Transverse colon (tissue), 4 donors: ENCODE data around the gene JPH2. TPM values are rescaled to one million over a fixed set of nuclear protein-coding genes. Genes with fewer than 3 reads are reported as not detected.
A peak's percentile ranks its signal among the peaks of the same experiment; 100 is the strongest.

ENCODE experiments used
- DNase-seq: peaks from one replicate; pipeline ENCODE4 v3.0.0-alpha.2; 2019
- H3K27ac ChIP-seq, 4 donors: fragments of 200-600 bp; sonication (generic); 2 replicates each; pipeline ENCODE4 v1.5.1; 2016 to 2018; ENCODE audit warnings: inconsistent platforms in 4 of 4
- H3K27me3 ChIP-seq: fragments of 200-600 bp; sonication (generic); 2 replicates; pipeline ENCODE4 v1.5.1; 2017; ENCODE audit warnings: inconsistent platforms
- H3K36me3 ChIP-seq, 4 donors: fragments of 200-600 bp; sonication (generic); 2 replicates each; pipeline ENCODE4 v1.5.1; 2017 to 2019; ENCODE audit warnings: inconsistent platforms in 4 of 4
- H3K4me1 ChIP-seq, 4 donors: fragments of 200-600 bp; sonication (generic); 2 replicates each; pipeline ENCODE4 v1.5.1; 2017 to 2020; ENCODE audit warnings: inconsistent platforms in 4 of 4
- H3K4me3 ChIP-seq, 4 donors: fragments of 200-600 bp; sonication (generic); 1 replicate in 1 of 4; 2 replicates in 3 of 4; pipeline versions ENCODE4 v1.5.1 to v1.6.1; 2017 to 2019; ENCODE audit warnings: inconsistent platforms in 4 of 4
- H3K9me3 ChIP-seq, 2 donors: fragments of 200-600 bp; sonication (generic); 2 replicates each; pipeline ENCODE4 v1.5.1; 2017 to 2019; ENCODE audit warnings: inconsistent platforms in 2 of 2
- CTCF ChIP-seq, 5 experiments: fragments of 200-600 bp in 3 of 5; fragments of 450-650 bp in 2 of 5; sonication (generic) in 3 of 5; IDR thresholded peaks; 1 replicate in 2 of 5; 2 replicates in 3 of 5; pipeline ENCODE4 v1.5.1; 2016 to 2017; ENCODE audit warnings: antibody characterized with exemption in 5 of 5, inconsistent platforms in 3 of 5, mild to moderate bottlenecking in 2 of 5, moderate library complexity in 1 of 5
- EP300 ChIP-seq: sonication (generic); formaldehyde crosslinking; IDR thresholded peaks from one replicate; pipeline ENCODE4 v1.6.1; 2017; ENCODE audit warnings: antibody characterized with exemption, low read depth
- POLR2A ChIP-seq: fragments of 450-650 bp; IDR thresholded peaks from one replicate; pipeline ENCODE4 v1.6.1; 2016; ENCODE audit warnings: antibody characterized with exemption, mild to moderate bottlenecking, moderate library complexity
- POLR2AphosphoS5 ChIP-seq, 3 donors: sonication (generic); formaldehyde crosslinking; IDR thresholded peaks; one replicate each; pipeline ENCODE4 v1.6.1; 2016; ENCODE audit warnings: antibody characterized with exemption in 3 of 3
- WGBS, 2 donors: methylation state at CpG; one replicate each; pipeline ENCODE4 v1.1.5; 2018; ENCODE audit warnings: low coverage in 1 of 2; 5-methylcytosine and 5-hydroxymethylcytosine counted together
- in situ Hi-C, 4 donors: fragments of 200-750 bp; cut with MboI; loops; one replicate each; pipeline versions ENCODE4 v1.15.0 to v1.15.1; 2017; ENCODE audit warnings: low sequenced_read_pairs in 3 of 4, low pct_ligation_motif_present in 1 of 4, low pct_unique_long_range_greater_than_20kb in 1 of 4
- intact Hi-C: fragments of 100-400 bp; cut with DNase I; formaldehyde crosslinking; loops from one replicate; pipeline ENCODE4 v1.15.1; 2023; ENCODE audit warnings: low total_unique reads
- total RNA-seq, 4 donors: library from RNA; depleted of rRNA; stranded (reverse); fragments of >200 nt; gene quantifications; one replicate each; pipeline ENCODE4 v1.1.0, GENCODE V29; 2016

The JPH2 gene
- total RNA-seq, 4 donors from 2014 or later = 9.8 to 216 (median 18.3) TPM

- H3K27me3 ChIP-seq = no peaks in the 10 kb centered on the region
- H3K4me3 ChIP-seq = peak overlapping the region in 3 of 4 donors; percentile 43 to 55 (median 50)
- no peaks in the 10 kb centered on the region for H3K9me3 ChIP-seq
- intact Hi-C loops = loop anchor here (5.0 kb wide), 1 partner anchor 51 kb away; no protein-coding TSS in a partner anchor
- no peaks in the 10 kb centered on the region for H3K36me3 ChIP-seq
- no peak for TF ChIP-seq POLR2A
- no peak for TF ChIP-seq EP300
- TF ChIP-seq POLR2AphosphoS5 (IDR thresholded peaks at IDR 0.05) = peak in 1 of 3 donors; percentile 9
- in situ Hi-C loops = loop anchor here in 2 of 4 donors (5.0 kb wide), 2 partner anchors 66 to 71 kb away; no protein-coding TSS in a partner anchor
- H3K4me1 ChIP-seq = peaks cover 0 to 30% (median 3%) of the 10 kb centered on the region in 4 donors
- DNase-seq = no peak
- WGBS, 2 donors = 40 to 50% methylated on average over 2 to 8 of the region's 8 CpGs
- peak overlapping the region; percentile 82 to 91 (median 86) for H3K27ac ChIP-seq
These were observed 1.1 kb upstream of the JPH2 start for GRCh38 chr20:44187772-44188709.

GRCh38 chr20:44186674-44187053 lies 324 bp downstream of the JPH2 start:
- H3K4me3 ChIP-seq = peak overlapping the region; percentile 43 to 55 (median 50)
- TF ChIP-seq POLR2AphosphoS5 (IDR thresholded peaks at IDR 0.05) (no peak), POLR2A (peak; percentile 28)
- peak; percentile 40 for DNase-seq
- peak overlapping the region; percentile 82 to 91 (median 86) for H3K27ac ChIP-seq
- intact Hi-C loops (loop anchor here (5.0 kb wide), 1 partner anchor 49 kb away; no protein-coding TSS in a partner anchor), in situ Hi-C loops (loop anchor here in 2 of 4 donors (5.0 kb wide), 2 partner anchors 64 to 69 kb away; no protein-coding TSS in a partner anchor)
- no peaks in the 10 kb centered on the region for H3K27me3 ChIP-seq
- no peaks in the 10 kb centered on the region for H3K9me3 ChIP-seq
- peaks cover 0 to 30% (median 3%) of the 10 kb centered on the region in 4 donors for H3K4me1 ChIP-seq
- no peaks in the 10 kb centered on the region for H3K36me3 ChIP-seq
- 13% methylated on average over 14 of the region's 14 CpGs; no CpG with 5 or more reads in 1 of the 2 donors for WGBS, 2 donors

GRCh38 chr20:44186201-44186600 lies 787 bp downstream of the JPH2 start:
- no peaks in the 10 kb centered on the region for H3K36me3 ChIP-seq
- H3K9me3 ChIP-seq = no peaks in the 10 kb centered on the region
- TF ChIP-seq POLR2AphosphoS5 (IDR thresholded peaks at IDR 0.05) = no peak
- no peak for TF ChIP-seq POLR2A
- TF ChIP-seq CTCF (IDR thresholded peaks at IDR 0.05) = no peak
- TF ChIP-seq EP300 = no peak
- in situ Hi-C loops = loop anchor here in 2 of 4 donors (5.0 kb wide), 2 partner anchors 64 to 69 kb away; no protein-coding TSS in a partner anchor
- WGBS, 2 donors = 70 to 83% methylated on average over 2 to 14 of the region's 14 CpGs
- peaks cover 0 to 30% (median 4%) of the 10 kb centered on the region in 4 donors for H3K4me1 ChIP-seq
- peak overlapping the region; percentile 43 to 55 (median 50) for H3K4me3 ChIP-seq
- H3K27me3 ChIP-seq = no peaks in the 10 kb centered on the region
- peak overlapping the region; percentile 82 to 91 (median 86) for H3K27ac ChIP-seq
- intact Hi-C loops = loop anchor here (5.0 kb wide), 1 partner anchor 49 kb away; no protein-coding TSS in a partner anchor
- DNase-seq = no peak

- in situ Hi-C loops = loop anchor here in 2 of 4 donors (5.0 kb wide), 2 partner anchors 63 to 68 kb away; no protein-coding TSS in a partner anchor
- WGBS, 2 donors = 71 to 72% methylated on average over 3 to 4 of the region's 4 CpGs
- Histone ChIP-seq H3K9me3 (no peaks in the 10 kb centered on the region), H3K36me3 (no peaks in the 10 kb centered on the region), H3K27ac (peak overlapping the region; percentile 70 to 91 (median 86)), H3K4me1 (peaks cover 0 to 31% (median 5%) of the 10 kb centered on the region in 4 donors), H3K4me3 (peak overlapping the region in 3 of 4 donors; percentile 43 to 55 (median 50)), H3K27me3 (no peaks in the 10 kb centered on the region)
- DNase-seq = no peak
- intact Hi-C loops = loop anchor here (5.0 kb wide), 1 partner anchor 48 kb away; no protein-coding TSS in a partner anchor
- TF ChIP-seq POLR2AphosphoS5 (IDR thresholded peaks at IDR 0.05) (no peak), CTCF (IDR thresholded peaks at IDR 0.05) (no peak), EP300 (no peak), POLR2A (no peak)
These were observed 1.4 kb downstream of the JPH2 start for GRCh38 chr20:44185574-44185973.
